ENCODE data around the gene RREB1.

RREB1 gene

GRCh38 chr6:7165002-7165889 is 57.5 kb downstream of the RREB1 start:
- no peak for DNase-seq

DNA sequence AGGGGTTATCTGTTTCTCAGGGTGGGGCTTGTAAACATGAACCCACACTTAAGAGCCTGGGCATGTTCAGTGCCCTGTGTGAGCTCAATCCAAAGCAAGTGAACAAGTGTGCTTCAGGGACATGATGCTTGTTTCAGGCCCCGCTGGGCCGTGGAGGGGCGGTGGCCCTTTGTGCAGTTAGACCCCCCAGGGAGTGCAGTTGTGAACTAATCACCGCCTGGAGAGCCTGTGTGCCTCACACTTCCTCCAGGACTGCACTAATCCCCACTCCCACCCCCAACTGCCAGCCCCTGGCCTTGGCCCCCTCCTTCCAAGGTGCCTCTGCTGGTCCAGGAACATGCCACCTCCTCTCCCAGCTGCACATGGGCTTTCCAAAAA is 58.1 kb downstream of the RREB1 start:
- DNase-seq = peak in 1 of 4 experiments; percentile 30

- DNase-seq = peak; percentile 81 to 90 (median 85)
Observed at GRCh38 chr6:7166410-7167293, 58.9 kb downstream of the RREB1 start.

GRCh38 chr6:7169296-7169721 is 61.5 kb downstream of the RREB1 start:
- no peak for DNase-seq

DNA sequence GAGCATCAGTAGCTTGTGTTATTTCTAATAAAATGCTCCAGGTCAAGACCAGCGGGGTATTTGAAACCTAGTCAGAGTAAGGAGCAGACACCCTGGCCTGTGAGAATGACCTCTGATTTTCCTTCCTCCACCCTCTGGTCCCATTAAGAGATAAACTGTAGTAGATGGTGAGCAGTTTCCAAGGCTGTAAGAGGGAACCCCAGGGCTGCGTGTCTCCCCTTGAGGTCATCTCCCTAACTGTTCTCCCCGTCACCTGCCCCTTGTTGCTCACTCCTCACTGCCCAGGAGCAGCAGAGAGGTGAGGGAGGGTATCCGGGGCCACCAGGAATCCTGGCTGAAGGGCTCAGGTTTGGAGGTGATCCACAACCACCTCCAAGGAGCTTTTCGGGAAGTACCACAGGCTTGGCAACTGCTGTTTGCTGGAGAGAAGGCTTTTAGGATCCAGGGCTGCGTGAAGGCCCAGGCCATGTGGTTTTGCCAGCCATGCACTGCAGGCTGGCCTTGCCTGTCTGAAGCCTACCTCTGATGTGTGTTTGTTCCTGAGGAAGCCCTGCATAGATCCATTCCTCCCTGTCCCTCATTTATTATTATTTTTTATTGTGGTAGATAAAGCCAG is 62.5 kb downstream of the RREB1 start:
- DNase-seq = no peak

DNA sequence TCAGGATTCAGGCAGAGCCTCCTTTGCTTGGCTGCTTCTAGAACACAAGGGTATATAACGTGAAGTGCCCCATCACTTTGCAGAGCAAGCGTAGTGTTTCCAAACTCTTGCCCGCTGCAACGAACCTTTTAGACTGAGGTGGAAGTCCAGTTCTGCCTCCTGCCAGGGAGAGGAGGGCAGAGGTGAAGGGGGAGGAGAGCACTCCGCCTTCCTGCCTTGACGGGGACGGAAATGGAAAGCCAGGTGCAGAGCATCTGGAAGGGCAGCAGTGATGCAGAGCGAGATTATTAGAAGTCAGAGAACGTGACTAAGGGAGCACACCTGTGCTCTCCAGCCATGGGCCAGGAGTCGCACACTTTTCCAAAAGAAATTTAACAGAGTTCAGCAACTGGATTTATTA is 63.4 kb downstream of the RREB1 start:
- no peak for DNase-seq

- no peak for DNase-seq
Observed at GRCh38 chr6:7171733-7172132, 64.0 kb downstream of the RREB1 start.

DNA sequence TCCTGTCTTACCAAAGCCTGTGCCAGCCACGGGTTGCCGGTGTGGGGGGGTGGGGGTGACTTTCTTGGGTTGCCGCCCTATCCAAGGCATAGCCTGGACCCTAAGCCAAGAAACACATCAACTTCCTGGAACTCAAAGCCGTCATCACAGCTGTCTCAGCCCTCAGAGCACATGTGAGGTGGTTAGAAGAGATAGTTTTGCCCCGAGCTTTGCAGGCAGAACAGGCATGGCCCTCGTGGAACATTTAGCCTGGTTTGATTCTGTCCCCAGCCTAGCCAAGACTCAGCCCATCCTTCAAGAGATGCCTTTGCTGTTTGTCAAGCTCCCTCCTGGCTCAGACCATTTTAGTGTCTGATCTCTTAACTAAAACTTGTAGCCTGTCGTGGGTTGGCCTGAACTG is 64.9 kb downstream of the RREB1 start:
- no peak for DNase-seq

DNA sequence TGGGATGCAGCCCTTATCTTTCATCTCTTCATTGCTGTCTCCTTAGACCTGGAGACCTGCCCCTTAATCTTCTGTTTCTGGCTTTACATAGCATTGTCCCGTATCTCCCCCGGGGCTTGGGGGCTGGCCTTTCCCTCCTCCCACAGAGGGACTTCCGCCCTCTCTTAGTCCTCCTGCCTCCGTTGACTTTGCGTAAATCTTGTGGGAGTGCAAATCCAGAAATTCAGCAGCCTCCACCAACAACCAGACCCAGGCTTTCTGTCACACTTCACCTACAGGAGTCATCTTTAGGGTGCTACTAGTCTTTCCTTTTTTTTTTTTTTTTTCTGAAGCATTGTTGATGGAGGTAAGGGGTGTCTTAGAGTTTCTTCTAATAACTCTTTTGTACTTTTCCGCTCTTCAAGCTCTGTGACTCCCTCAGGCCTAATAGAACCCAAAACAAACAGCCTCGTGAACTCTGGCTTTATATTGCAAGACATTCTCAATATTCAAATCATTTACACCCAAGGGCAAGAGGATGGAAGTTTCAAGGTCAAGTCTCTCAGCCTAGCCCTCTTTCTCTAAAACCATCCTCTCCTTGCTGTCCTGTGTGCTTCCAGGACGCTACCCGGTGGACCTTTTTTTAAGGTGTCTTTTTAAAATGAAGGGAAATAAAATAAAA is 66.2 kb downstream of the RREB1 start:
- no peak for DNase-seq

DNA sequence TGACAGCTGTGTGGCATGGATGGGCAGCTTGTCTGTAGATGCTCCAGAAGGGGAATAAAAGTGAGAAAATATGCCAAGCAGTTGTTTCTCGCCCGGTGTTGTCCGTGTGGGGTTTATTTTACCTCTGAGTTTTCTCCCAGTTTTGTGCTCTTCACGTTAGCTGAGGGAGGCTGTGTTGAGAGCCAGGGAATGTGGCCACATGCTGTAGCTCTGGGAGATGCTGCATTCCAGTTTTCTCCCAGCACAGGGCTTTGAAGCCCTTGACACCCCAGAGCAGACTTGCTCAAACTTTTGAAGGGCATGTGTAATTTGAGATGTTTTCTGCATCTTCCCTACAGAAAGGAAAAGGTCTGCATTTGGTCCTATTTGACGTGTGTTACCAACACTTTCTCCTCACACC is 67.7 kb downstream of the RREB1 start:
- DNase-seq = no peak

GRCh38 chr6:7176208-7176607 is 68.4 kb downstream of the RREB1 start:
- no peak for DNase-seq

- no peak for DNase-seq
Observed at GRCh38 chr6:7178280-7178679, 70.5 kb downstream of the RREB1 start.

- DNase-seq = no peak
Observed at GRCh38 chr6:7180751-7181150, 73.0 kb downstream of the RREB1 start.

GRCh38 chr6:7183707-7184106 is 75.9 kb downstream of the RREB1 start:
- DNase-seq = no peak

- DNase-seq = no peak
Observed at GRCh38 chr6:7184502-7184901, 76.7 kb downstream of the RREB1 start.

- DNase-seq = no peak
Observed at GRCh38 chr6:7185561-7185960, 77.8 kb downstream of the RREB1 start.

GRCh38 chr6:7188492-7188891 is 80.7 kb downstream of the RREB1 start:
- peak; percentile 82 to 93 (median 88) for DNase-seq

- peak in 2 of 4 experiments; percentile 51 for DNase-seq
Observed at GRCh38 chr6:7189101-7189758, 81.5 kb downstream of the RREB1 start.

GRCh38 chr6:7190791-7191190 is 83.0 kb downstream of the RREB1 start:
- DNase-seq = no peak

- DNase-seq = no peak
Observed at GRCh38 chr6:7193122-7193521, 85.4 kb downstream of the RREB1 start.

DNA sequence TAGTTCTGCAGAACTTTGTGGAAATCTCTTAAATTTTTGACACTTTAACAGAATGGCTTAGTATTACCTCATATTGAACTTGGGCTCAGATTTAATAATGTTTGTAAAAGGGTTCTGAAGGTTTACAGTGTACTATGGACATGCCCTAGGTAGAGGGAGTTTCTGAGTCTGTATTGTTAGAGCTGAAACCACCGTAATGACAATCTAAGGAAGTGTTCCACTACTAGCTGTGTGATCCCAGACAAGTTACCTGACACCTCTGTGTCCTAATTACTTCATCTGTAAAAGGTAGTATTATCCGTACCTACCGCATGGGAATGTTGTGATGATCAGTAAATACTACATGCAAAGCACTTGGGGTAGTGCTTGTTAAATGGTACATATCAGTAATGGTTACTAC is 86.9 kb downstream of the RREB1 start:
- DNase-seq = no peak
